Prostate gland (tissue), 2 donors: ENCODE results near the gene BHLHE41. TPM values are rescaled to one million over a fixed set of nuclear protein-coding genes. Genes with fewer than 3 reads are reported as not detected.
A peak's percentile ranks its signal among the peaks of the same experiment; 100 is the strongest.

Source experiments
- DNase-seq: peaks from one replicate; pipeline ENCODE4 v3.0.0-alpha.2; 2019; ENCODE audit warnings: low spot score
- H3K27ac ChIP-seq, 2 donors: fragments of 200-600 bp; sonication (generic); 2 replicates each; pipeline ENCODE4 v1.5.1; 2017 to 2019
- H3K27me3 ChIP-seq: fragments of 200-600 bp; sonication (generic); replicated peaks from 2 replicates; pipeline ENCODE4 v1.5.1; 2019; ENCODE audit not compliant: insufficient read depth
- H3K36me3 ChIP-seq, 2 donors: fragments of 200-600 bp; sonication (generic); 1 replicate in 1 of 2; 2 replicates in 1 of 2; pipeline versions ENCODE4 v1.5.1 to v1.8.1; 2017 to 2019
- H3K4me1 ChIP-seq: fragments of 200-600 bp; sonication (generic); replicated peaks from 2 replicates; pipeline ENCODE4 v1.5.1; 2019
- H3K4me3 ChIP-seq, 2 donors: fragments of 200-600 bp; sonication (generic); 2 replicates each; pipeline ENCODE4 v1.5.1; 2017 to 2019
- H3K9me3 ChIP-seq: fragments of 200-600 bp; sonication (generic); 2 replicates; pipeline ENCODE4 v1.5.1; 2017
- POLR2A ChIP-seq: fragments of 450-650 bp; IDR thresholded peaks from one replicate; pipeline ENCODE4 v1.6.1; 2016; ENCODE audit warnings: antibody characterized with exemption, mild to moderate bottlenecking
- POLR2AphosphoS5 ChIP-seq: sonication (generic); formaldehyde crosslinking; IDR thresholded peaks from one replicate; pipeline ENCODE4 v1.6.1; 2017; ENCODE audit warnings: antibody characterized with exemption
- WGBS: methylation state at CpG from one replicate; pipeline ENCODE4 v1.1.5; 2018; 5-methylcytosine and 5-hydroxymethylcytosine counted together
- intact Hi-C: fragments of 100-400 bp; cut with DNase I; formaldehyde crosslinking; loops from one replicate; pipeline ENCODE4 v1.14.2; 2022
- total RNA-seq, 2 donors: library from RNA; depleted of rRNA; stranded (reverse); fragments of >200 nt; gene quantifications; one replicate each; pipeline ENCODE4 v1.1.0, GENCODE V29; 2016
- TF ChIP-seq, protein P1 (sequence below), 4 experiments: fragments of 200-600 bp in 2 of 4; fragments of 450-650 bp in 2 of 4; sonication (generic) in 2 of 4; IDR thresholded peaks; 1 replicate in 3 of 4; 2 replicates in 1 of 4; pipeline ENCODE4 v1.5.1; 2016 to 2019; ENCODE audit warnings: antibody characterized with exemption in 4 of 4, mild to moderate bottlenecking in 2 of 4, moderate library complexity in 2 of 4

BHLHE41 gene
- total RNA-seq, 2 donors from 2014 or later, result 11.3 to 31.5 TPM

DNA sequence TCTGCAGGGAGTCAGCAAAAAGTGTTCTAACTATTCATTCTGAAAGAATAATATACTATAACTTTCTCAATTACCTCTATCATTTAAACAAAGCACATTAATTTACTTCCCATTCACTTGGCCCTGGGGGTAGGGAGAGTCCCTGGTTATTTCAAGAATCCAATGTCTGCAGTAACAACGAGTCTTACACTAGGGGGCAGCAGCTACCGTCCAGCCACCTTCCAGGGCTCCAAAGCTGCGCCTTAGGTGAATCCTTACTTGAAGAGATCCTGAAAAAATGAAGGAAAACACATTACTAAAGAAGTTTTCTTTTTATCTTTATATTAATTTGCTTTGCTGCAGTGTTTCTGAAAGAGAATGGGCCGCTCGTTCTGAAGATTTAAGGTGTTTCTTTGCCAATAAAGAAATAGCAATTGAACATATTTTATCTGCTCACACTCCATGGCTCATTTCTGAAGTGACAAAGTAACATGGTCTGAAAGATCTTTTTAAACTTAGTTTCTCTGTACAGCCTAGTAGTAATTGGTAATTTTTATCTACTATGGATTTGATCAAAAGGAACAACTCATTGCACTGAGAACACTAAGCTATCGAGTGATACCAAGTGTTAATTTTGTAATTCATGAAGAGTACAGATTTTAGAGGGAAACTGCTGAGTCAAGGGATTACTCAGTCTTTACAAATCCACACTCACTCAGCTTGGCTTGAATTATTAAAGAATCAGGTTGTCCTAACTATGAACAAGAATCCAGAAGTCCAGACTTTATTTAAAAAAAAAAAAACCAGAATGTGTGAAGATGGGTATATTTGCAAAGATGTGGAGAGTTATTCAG is 27.6 kb downstream of the BHLHE41 start:
- no peaks in the 10 kb centered on the region for H3K27me3 ChIP-seq
- no peaks in the 10 kb centered on the region for H3K36me3 ChIP-seq
- peak; percentile 67 for DNase-seq
- TF ChIP-seq POLR2AphosphoS5 (peak; percentile 26), POLR2A (no peak)
- TF ChIP-seq, protein P1, sequence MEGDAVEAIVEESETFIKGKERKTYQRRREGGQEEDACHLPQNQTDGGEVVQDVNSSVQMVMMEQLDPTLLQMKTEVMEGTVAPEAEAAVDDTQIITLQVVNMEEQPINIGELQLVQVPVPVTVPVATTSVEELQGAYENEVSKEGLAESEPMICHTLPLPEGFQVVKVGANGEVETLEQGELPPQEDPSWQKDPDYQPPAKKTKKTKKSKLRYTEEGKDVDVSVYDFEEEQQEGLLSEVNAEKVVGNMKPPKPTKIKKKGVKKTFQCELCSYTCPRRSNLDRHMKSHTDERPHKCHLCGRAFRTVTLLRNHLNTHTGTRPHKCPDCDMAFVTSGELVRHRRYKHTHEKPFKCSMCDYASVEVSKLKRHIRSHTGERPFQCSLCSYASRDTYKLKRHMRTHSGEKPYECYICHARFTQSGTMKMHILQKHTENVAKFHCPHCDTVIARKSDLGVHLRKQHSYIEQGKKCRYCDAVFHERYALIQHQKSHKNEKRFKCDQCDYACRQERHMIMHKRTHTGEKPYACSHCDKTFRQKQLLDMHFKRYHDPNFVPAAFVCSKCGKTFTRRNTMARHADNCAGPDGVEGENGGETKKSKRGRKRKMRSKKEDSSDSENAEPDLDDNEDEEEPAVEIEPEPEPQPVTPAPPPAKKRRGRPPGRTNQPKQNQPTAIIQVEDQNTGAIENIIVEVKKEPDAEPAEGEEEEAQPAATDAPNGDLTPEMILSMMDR (IDR thresholded peaks at IDR 0.05), result peak; percentile 65 to 92 (median 85)
- H3K4me1 ChIP-seq, result peaks cover 7% of the 10 kb centered on the region
- no peaks in the 10 kb centered on the region for H3K9me3 ChIP-seq
- 16% methylated on average over 6 of the region's 6 CpGs for WGBS
- H3K4me3 ChIP-seq, result no peak overlapping the region
- no peak overlapping the region for H3K27ac ChIP-seq
- intact Hi-C loops, result loop anchor here (5.0 to 10.0 kb wide), 2 partner anchors 555 to 662 kb away; no protein-coding TSS in a partner anchor

DNA sequence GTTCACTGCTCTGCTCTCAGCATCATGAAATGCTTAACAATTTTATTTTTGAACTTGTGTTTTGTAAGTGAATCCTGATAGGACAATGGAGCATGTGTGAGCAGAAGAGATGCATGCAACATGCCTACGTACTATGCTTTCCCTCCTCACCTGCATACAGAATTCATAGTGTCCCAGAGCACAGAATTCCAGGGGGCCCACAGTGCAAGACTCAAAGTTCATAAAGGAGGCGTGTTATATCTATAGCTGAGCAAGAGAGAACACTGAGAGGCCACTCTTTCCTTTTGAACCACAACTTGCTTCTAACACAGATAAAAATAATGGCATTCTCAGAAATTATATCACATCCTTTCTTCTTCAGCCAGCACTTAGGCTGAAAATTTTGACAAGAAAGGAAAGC is 28.8 kb downstream of the BHLHE41 start:
- Histone ChIP-seq H3K36me3 (no peaks in the 10 kb centered on the region), H3K4me1 (no peaks in the 10 kb centered on the region), H3K4me3 (no peak overlapping the region), H3K27ac (no peak overlapping the region), H3K9me3 (no peaks in the 10 kb centered on the region), H3K27me3 (no peaks in the 10 kb centered on the region)
- WGBS, result 87% methylated on average over 2 of the region's 2 CpGs
- TF ChIP-seq POLR2A (no peak), POLR2AphosphoS5 (no peak)
- TF ChIP-seq, protein P1 (IDR thresholded peaks at IDR 0.05), result no peak
- DNase-seq, result no peak
- intact Hi-C loops, result loop anchor here (5.0 to 10.0 kb wide), 2 partner anchors 556 to 661 kb away; no protein-coding TSS in a partner anchor

DNA sequence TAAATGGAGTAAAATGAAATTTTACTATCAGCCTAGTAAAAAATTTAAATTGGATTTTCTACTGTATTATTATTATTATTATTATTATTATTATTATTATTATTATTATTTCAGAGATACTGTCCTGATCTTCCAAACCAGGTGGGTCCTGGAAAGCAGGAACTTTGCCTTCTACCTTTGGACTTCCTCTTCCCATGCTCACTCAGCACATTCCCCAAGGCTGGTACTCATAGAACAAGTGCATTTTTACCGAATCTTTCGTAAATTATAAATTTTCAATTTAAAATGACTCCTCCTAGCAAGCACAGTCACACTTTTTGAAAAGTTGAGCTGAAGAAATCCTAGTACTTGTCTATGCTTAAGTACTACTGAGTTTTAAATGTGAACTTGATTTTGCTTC is 29.7 kb downstream of the BHLHE41 start:
- Histone ChIP-seq H3K4me3 (no peak overlapping the region), H3K36me3 (no peaks in the 10 kb centered on the region), H3K4me1 (no peaks in the 10 kb centered on the region), H3K27me3 (no peaks in the 10 kb centered on the region), H3K9me3 (no peaks in the 10 kb centered on the region), H3K27ac (no peak overlapping the region)
- TF ChIP-seq, protein P1 (IDR thresholded peaks at IDR 0.05), result no peak
- TF ChIP-seq POLR2A (no peak), POLR2AphosphoS5 (no peak)
- no peak for DNase-seq
- WGBS, result 99% methylated on average over 2 of the region's 2 CpGs
- intact Hi-C loops, result loop anchor here (5.0 to 10.0 kb wide), 2 partner anchors 557 to 660 kb away; no protein-coding TSS in a partner anchor

DNA sequence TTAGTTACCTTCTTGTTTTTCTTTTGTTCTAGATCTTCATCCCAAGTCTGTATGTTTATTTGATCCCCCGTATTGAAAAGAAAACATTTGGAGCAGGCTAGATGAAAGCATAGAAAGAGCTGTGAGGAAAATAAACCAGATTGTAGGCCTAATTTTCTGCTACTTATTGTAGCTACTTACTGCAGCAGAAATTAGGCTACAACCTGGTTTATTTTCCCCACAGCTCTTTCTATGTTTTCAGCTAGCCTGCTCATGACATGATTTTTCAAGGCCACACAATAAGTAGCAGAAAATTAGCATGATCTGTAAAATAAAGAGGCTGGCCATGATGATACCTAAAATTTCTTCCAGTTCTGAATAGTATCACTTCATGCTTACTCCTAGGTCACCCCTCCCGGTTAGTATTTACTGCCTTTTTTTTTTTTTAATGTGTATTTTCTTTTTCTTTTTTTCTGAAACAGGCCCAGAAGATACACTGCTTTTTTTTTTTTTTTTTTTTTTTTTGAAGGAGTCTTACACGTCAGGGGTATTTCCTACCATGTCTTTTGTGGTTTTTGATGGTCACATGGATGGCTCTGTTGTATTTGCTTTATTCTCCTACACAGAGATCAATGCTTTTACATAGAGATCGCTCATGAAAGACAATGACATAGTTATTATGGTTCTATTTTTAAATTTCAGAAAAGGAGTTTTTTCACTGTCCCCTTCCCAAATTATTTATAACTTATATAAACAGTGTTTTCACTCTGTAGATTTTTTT is 32.3 kb downstream of the BHLHE41 start:
- H3K9me3 ChIP-seq, result no peaks in the 10 kb centered on the region
- intact Hi-C loops, result loop anchor here (10.0 kb wide), 1 partner anchor 658 kb away; no protein-coding TSS in a partner anchor
- no peak for DNase-seq
- H3K4me1 ChIP-seq, result no peaks in the 10 kb centered on the region
- TF ChIP-seq POLR2A, result no peak
- TF ChIP-seq POLR2AphosphoS5, result no peak
- TF ChIP-seq, protein P1 (IDR thresholded peaks at IDR 0.05), result no peak
- 59% methylated on average over 4 of the region's 4 CpGs for WGBS
- no peaks in the 10 kb centered on the region for H3K27me3 ChIP-seq
- no peak overlapping the region for H3K27ac ChIP-seq
- no peak overlapping the region for H3K4me3 ChIP-seq
- H3K36me3 ChIP-seq, result no peaks in the 10 kb centered on the region
